Neuron (in vitro differentiated cells): Measurements from ENCODE around the gene RIPOR3.
"Not testable (repeated sequence)": the region's sequence is repeated elsewhere in the genome, so short reads cannot be mapped to it uniquely, and the experiment has no call there.

Source experiments
- H2AFZ ChIP-seq: one replicate; pipeline ENCODE4 v1.6.1; 2013; ENCODE audit warnings: low read depth, mild to moderate bottlenecking, inconsistent platforms, low read length, moderate library complexity
- H3K27me3 ChIP-seq: one replicate; pipeline ENCODE4 v1.6.1; 2013; ENCODE audit warnings: low read length; ENCODE audit not compliant: insufficient read depth
- H3K36me3 ChIP-seq: one replicate; pipeline ENCODE4 v1.6.1; 2013; ENCODE audit warnings: low read length; ENCODE audit not compliant: insufficient read depth
- H3K4me1 ChIP-seq: one replicate; pipeline ENCODE4 v1.6.1; 2013; ENCODE audit warnings: low read length; ENCODE audit not compliant: insufficient read depth
- H3K4me3 ChIP-seq: 2 replicates; pipeline ENCODE4 v1.5.1; 2013; ENCODE audit warnings: mild to moderate bottlenecking, low read length, moderate library complexity
- H3K9me3 ChIP-seq: one replicate; pipeline ENCODE4 v1.6.1; 2013; ENCODE audit warnings: low read length

RIPOR3 gene

DNA sequence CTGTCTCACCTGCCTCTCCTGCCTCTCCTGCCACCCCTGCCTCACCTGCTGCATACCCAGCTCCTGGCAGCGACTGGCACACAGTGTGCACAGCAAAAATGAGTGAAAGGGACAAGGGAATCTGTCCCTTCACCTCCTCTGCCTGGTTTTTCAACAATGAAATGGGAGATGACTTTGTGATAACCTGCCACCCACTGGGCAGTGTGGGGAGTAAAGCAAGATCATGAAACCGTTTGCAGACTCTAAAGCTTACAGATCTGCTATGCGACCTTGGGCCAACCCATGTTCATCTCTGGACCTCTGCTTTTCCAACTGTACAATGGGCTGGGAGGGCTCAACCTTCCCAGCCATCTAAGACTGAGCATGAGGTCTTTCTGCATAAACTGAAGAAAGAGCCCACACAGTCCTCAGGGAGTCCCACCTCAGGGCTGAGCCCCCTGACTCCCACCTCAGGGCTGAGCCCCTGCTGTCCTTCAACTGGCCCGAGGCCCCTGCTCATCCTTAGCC lies 81.1 kb downstream of the RIPOR3 start:
- Histone ChIP-seq H3K27me3 (peaks cover 4% of the 10 kb centered on the region), H3K9me3 (no peaks in the 10 kb centered on the region), H3K4me3 (no peak overlapping the region), H3K36me3 (no peaks in the 10 kb centered on the region), H3K4me1 (no peaks in the 10 kb centered on the region), H2AFZ (no peak overlapping the region)

DNA sequence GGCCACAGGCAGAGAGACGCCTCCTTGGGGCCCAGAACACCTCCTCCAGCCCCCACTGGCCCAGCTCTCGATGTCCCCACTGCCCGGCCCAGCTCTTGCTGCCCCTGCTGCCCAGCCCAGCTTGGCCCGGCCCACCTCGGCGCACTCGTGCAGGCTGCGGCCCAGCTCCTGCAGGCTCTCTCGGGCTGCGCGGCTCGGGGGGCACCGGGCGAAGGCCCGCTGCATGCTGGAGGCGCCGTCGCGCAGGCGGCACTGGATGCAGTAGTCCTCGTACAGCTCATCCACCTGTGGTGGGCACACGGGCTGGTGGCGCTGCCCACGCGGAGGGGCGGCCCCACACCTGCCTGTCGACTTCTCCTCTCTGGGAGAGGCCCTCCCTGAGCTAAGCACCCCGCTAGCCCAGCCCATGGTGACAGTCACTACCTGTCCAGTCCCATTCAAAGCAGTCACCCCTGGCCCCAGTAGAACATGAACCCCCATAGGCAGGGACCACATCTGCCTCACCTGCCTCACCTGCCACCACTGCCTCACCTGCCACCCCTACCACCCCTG lies 81.8 kb downstream of the RIPOR3 start:
- Histone ChIP-seq H2AFZ (no peak overlapping the region), H3K27me3 (peaks cover 4% of the 10 kb centered on the region), H3K4me1 (no peaks in the 10 kb centered on the region), H3K36me3 (no peaks in the 10 kb centered on the region), H3K4me3 (no peak overlapping the region), H3K9me3 (no peaks in the 10 kb centered on the region)

DNA sequence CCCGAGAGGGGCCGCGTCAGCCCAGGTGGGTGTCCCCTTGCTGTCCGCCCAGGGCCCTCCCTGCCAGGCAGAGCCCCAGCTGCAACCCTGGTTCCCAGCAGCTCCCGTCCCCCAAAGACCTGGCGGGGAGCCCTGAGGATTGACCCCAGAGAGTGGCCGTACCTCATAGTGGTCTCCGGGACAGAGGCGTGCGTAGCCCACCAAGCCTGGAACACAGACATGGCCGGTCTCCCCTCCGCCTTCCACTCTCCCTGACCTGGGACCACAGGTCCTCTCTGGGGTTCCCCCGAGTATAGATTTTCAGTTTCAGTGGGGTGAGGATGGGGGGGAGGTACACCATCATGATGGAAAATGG lies 82.6 kb downstream of the RIPOR3 start:
- no peaks in the 10 kb centered on the region for H3K4me1 ChIP-seq
- peaks cover 4% of the 10 kb centered on the region for H3K27me3 ChIP-seq
- no peaks in the 10 kb centered on the region for H3K9me3 ChIP-seq
- H3K36me3 ChIP-seq, result no peaks in the 10 kb centered on the region
- no peak overlapping the region for H2AFZ ChIP-seq
- H3K4me3 ChIP-seq, result no peak overlapping the region

DNA sequence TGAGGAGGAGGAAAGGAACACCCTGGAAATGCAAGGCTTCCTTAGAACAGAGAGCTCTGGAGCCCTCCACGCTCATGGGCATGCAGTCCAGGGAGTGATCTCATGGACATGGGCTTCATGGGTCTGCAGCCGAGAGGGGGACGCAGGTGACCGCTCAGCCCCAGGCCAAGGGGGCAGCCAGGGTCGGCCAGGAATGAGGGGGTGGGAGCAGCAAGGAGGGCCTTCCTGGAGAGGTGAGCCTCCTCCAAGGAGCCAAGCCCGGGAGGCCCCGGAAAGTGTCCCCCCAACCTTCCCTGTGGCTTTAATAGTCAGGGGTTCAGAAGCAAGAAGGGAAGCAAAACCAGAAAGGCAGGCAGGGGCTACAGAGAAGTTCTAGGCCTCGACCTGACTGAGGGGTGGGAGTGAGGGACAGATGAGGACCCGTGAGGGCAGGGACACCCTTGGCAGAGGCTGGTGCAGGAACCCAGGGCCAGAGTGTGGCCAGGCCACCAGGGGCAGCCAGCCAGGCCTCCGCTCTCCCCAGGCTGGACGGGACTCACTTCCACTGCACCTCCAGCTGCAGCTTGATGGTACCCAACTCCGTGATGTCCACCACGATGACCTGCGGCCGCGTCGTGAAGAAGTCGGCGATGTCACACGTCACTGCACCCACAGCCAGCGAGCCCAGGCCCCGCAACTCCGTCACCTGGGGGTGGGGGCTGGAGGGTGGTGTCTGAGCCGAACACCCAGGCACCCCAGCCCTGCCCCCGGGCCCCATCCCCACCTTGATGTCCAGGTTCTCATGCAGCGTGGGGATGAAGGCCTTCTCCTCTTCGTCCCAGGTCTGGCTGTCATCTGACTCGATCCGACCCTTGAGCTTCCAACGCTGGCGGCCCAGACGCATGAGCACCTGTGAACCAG lies 83.2 kb downstream of the RIPOR3 start:
- H2AFZ ChIP-seq, result no peak overlapping the region
- H3K27me3 ChIP-seq, result peaks cover 4% of the 10 kb centered on the region
- no peaks in the 10 kb centered on the region for H3K36me3 ChIP-seq
- H3K4me3 ChIP-seq, result no peak overlapping the region
- no peaks in the 10 kb centered on the region for H3K4me1 ChIP-seq
- H3K9me3 ChIP-seq, result no peaks in the 10 kb centered on the region

DNA sequence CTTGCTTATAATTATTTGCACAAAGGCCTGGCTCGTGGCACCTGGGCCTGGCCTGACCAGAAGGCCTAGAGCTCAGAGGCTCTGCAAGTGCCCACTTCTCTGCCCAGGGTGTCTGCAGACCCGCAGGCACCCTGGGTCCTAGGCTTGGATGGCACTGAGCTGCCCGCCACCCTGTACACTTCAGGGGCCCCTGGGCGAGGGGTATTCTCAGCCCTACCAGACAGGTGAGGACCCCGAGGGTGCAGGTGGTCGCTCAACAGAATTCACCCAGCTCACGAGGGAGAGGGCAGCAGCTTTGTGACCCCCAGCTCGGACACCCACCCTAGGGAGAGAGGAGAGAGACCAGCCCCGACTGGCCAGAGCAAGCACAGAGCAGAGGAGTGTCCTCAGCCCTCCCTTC lies 83.9 kb downstream of the RIPOR3 start:
- Histone ChIP-seq H3K9me3 (no peaks in the 10 kb centered on the region), H3K27me3 (peaks cover 4% of the 10 kb centered on the region), H3K4me3 (no peak overlapping the region), H2AFZ (no peak overlapping the region), H3K36me3 (no peaks in the 10 kb centered on the region), H3K4me1 (no peaks in the 10 kb centered on the region)

DNA sequence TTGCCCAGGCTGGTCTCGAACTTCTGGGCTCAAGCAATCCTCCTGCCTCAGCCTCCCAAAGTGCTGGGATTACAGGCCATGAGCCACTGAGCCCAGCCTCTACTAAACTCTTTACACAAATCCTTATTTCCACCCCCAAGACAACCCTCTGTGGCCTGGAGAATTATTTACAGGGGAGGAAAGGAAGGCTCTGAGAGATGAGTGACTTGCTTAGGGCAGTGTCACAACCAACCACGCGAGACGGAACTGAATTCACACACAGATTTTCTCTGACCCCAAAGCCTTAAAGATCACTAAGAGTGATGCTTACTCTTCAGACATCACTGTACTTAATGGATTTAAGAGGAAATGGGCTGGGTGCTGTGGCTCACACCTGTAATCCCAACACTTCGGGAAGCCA lies 86.2 kb downstream of the RIPOR3 start:
- Histone ChIP-seq H3K4me3 (no peak overlapping the region), H3K4me1 (no peaks in the 10 kb centered on the region), H3K36me3 (no peaks in the 10 kb centered on the region), H3K9me3 (no peaks in the 10 kb centered on the region), H3K27me3 (peaks cover 4% of the 10 kb centered on the region), H2AFZ (no peak overlapping the region)

DNA sequence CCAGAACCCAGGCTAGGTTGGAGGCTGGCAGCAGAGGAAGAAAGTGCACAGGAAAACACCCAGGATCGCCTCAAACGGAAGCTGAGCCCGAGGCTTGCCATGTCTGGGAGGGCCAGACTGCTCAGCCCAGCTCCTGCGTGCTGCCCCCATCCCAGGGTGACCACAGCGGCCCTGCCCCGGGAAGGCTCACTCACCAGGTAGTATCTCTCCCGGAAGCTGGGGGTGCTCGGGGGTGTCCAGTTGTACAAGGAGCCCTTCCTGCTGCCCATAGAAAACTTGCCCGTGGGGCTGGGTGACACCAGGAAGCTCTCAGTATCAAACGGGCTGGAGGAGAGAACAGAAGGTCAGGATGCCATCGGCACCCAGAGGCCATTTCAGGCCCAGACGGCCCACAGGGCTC lies 86.9 kb downstream of the RIPOR3 start:
- H2AFZ ChIP-seq, result no peak overlapping the region
- H3K4me3 ChIP-seq, result no peak overlapping the region
- no peaks in the 10 kb centered on the region for H3K4me1 ChIP-seq
- H3K27me3 ChIP-seq, result peaks cover 4% of the 10 kb centered on the region
- no peaks in the 10 kb centered on the region for H3K9me3 ChIP-seq
- H3K36me3 ChIP-seq, result no peaks in the 10 kb centered on the region

DNA sequence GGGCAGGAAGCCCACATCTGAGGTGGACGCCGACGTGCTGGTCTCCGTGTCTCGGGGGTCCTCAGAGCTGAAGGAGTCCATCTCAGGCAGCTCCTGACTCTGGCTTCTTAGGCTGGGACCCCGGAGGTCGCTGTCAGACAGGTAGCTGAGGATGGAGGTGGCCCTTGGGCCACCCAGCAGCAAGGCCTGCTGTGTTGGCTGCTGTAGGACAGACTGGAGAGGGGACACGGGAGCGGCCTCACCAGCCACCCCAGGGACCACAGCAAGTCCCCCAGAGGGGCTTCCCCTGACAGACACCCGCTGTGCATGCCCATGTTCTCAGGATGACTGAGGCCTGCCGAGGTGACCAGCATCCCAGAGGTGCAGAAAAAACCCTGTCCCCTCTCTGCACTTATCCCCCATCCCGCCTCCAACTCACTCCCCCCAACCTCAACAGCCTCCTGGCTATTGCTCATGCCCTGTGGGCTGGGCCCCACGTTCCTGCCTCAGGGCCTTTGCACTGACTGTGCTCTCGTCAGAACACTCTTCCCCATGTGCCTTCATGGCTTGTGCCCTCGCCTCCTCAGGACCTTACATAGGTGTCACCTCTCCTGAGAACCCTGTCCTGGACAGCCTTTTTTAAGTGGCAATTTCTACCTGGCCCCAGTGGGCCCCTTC lies 88.8 kb downstream of the RIPOR3 start:
- no peak overlapping the region for H2AFZ ChIP-seq
- H3K27me3 ChIP-seq, result no peaks in the 10 kb centered on the region
- no peaks in the 10 kb centered on the region for H3K9me3 ChIP-seq
- H3K36me3 ChIP-seq, result no peaks in the 10 kb centered on the region
- no peak overlapping the region for H3K4me3 ChIP-seq
- no peaks in the 10 kb centered on the region for H3K4me1 ChIP-seq

DNA sequence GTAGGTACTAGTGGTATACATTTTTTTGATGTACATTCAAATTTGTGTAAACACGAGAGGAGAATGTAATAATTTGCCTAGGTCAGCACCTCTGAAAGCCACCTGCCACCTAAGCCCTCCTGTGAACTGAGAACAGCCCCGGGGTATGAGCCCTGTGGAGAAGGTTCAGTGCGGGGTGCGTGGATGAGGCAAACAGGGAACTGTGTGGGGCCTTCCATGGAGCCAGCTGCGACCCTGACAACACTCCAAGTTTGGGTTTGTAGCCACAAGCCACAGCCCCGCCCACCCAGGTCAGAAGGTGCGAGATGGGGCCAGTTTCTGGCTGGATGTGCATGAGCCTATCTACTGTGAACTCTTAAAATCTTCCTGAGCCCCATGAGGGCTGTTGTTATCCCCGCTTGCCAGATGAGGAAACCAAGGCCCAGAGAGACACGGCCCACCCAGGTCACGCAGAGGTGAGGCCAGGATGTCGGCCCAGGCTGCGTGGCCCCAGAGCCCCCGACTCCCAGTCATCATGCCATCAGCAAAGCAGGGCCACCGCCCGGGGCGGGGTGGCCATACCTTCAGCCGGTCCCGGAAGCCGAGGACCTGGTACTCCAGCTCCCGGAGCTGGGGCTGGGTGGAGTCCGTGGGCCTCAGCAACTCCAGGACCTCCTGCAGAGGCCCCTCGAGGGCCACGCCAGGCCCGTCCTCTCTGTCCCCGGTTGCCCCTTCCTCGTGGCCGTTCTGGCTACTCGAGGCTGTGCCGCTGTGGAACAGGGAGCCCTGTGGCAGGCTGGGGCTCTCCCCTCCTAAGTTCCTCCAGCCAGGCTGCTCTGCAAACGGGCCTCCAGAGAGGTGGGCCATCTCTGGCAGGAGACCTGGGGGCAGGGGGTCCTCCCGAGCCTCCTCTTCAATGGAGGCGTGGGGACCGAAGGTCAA lies 89.6 kb downstream of the RIPOR3 start:
- H3K9me3 ChIP-seq, result no peaks in the 10 kb centered on the region
- H3K4me3 ChIP-seq, result no peak overlapping the region
- no peaks in the 10 kb centered on the region for H3K4me1 ChIP-seq
- no peaks in the 10 kb centered on the region for H3K27me3 ChIP-seq
- no peaks in the 10 kb centered on the region for H3K36me3 ChIP-seq
- no peak overlapping the region for H2AFZ ChIP-seq

DNA sequence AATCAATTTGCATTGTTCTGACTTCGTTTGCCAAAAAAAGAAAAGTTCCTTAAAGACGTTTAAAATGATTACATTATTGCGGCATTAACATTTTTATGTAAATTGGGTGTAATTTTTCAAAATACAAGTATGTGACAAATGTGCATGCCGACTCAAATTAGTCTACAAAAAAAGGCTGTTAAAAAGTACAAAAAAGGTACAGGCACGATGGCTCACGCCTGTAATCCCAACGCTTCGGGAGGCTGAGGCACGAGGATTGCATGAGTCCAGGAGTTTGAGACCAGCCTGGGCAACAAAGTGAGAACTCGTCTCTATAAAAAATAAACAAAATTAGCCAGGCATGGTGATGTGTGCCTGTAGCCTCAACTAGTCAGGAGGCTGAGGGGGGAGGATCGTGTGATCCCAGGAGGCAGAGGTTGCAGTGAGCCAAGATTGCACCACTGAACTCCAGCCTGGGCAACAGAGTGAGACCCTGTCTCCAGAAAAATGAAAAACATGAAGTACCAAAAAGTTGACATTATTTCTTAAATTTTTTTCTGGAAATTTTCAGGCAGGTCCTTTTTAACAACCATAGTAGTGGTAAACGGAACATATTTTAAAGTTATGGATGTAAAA lies 91.0 kb downstream of the RIPOR3 start:
- Histone ChIP-seq H3K27me3 (no peaks in the 10 kb centered on the region), H3K36me3 (no peaks in the 10 kb centered on the region), H3K4me1 (peaks cover 2% of the 10 kb centered on the region), H3K9me3 (no peaks in the 10 kb centered on the region), H3K4me3 (no peak overlapping the region), H2AFZ (no peak overlapping the region)

DNA sequence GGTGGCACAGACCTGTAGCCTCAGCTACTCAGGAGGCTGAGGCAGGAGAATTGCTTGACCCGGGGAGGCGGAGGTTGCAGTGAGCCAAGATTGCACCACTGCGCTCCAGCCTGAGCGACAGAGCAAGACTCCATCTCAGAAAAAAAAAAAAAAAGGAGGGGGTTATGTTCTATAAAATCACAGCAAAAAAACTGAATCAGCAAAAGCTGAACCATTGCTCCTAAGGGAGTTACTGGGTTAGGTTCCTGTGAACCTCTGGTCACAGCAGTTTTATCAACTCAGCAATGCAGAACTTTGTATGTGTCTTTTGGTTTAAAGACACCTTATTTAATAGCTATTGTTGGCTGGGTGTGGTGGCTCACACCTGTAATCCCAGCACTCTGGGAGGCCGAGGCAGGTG lies 92.6 kb downstream of the RIPOR3 start:
- H3K4me1 ChIP-seq, H3K4me3 ChIP-seq, H2AFZ ChIP-seq, H3K27me3 ChIP-seq, H3K36me3 ChIP-seq, H3K9me3 ChIP-seq: not testable (repeated sequence)

DNA sequence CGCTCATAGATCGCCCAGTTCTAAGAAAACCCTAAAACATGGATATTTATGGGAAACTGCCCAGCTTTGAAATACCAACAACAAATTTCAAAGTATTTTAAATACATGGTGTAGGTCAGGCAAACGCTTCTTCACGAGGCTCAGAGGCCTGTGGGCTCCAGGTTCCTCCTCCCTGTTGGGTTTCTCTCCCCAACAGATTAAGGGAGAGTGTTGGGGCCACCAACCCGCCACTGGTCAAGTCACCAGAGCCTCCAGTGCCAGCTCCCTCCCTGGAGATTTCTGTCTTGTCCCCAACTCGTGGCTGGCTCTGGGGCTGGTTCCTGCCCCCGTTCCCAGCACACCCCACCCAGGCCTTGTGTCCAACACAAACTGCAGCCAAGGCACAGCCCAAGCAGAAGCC lies 93.3 kb downstream of the RIPOR3 start:
- Histone ChIP-seq H3K9me3 (no peaks in the 10 kb centered on the region), H3K4me3 (no peak overlapping the region), H3K27me3 (no peaks in the 10 kb centered on the region), H2AFZ (no peak overlapping the region), H3K4me1 (peaks cover 2% of the 10 kb centered on the region), H3K36me3 (no peaks in the 10 kb centered on the region)
